Mesendoderm (in vitro differentiated cells): ENCODE results near the gene FCMR.
"Not testable (repeated sequence)": the region's sequence is repeated elsewhere in the genome, so short reads cannot be mapped to it uniquely, and the experiment has no call there.

ENCODE experiments used
- DNase-seq: peaks from one replicate; pipeline ENCODE4 v3.0.0; 2013
- H2AK5ac ChIP-seq: 2 replicates; pipeline ENCODE4 v1.6.1; 2013; ENCODE audit warnings: low read length, inconsistent platforms
- H2BK120ac ChIP-seq: 2 replicates; pipeline ENCODE4 v1.6.1; 2013; ENCODE audit warnings: low read depth, mild to moderate bottlenecking, low read length, moderate library complexity, mixed read lengths
- H2BK15ac ChIP-seq: replicated peaks from 2 replicates; pipeline ENCODE4 v1.6.1; 2013; ENCODE audit warnings: low read depth, mild to moderate bottlenecking, moderate library complexity
- H2BK5ac ChIP-seq: 2 replicates; pipeline ENCODE4 v1.6.1; 2013; ENCODE audit warnings: low read length, inconsistent platforms
- H3K18ac ChIP-seq: 2 replicates; pipeline ENCODE4 v1.6.1; 2013; ENCODE audit warnings: mild to moderate bottlenecking, low read length, mixed read lengths
- H3K23ac ChIP-seq: one replicate; pipeline ENCODE4 v1.6.1; 2013; ENCODE audit warnings: low read length
- H3K27ac ChIP-seq: 2 replicates; pipeline ENCODE4 v1.5.1; 2013; ENCODE audit warnings: low read depth, mild to moderate bottlenecking, inconsistent platforms, low read length, moderate library complexity
- H3K27me3 ChIP-seq: 2 replicates; pipeline ENCODE4 v1.6.1; 2013; ENCODE audit warnings: low read length, control low read depth, mild to moderate bottlenecking, inconsistent platforms; ENCODE audit not compliant: insufficient read depth, poor library complexity
- H3K36me3 ChIP-seq: 2 replicates; pipeline ENCODE4 v1.6.1; 2013; ENCODE audit warnings: low read length, inconsistent platforms; ENCODE audit not compliant: control insufficient read depth, insufficient read depth
- H3K4ac ChIP-seq: one replicate; pipeline ENCODE4 v1.6.1; 2013; ENCODE audit warnings: low read depth, mild to moderate bottlenecking, low read length, moderate library complexity
- H3K4me1 ChIP-seq: 2 replicates; pipeline ENCODE4 v1.6.1; 2013; ENCODE audit warnings: low read depth, low read length, inconsistent platforms; ENCODE audit not compliant: control insufficient read depth
- H3K4me2 ChIP-seq: 2 replicates; pipeline ENCODE4 v1.6.1; 2013; ENCODE audit warnings: low read length
- H3K4me3 ChIP-seq: 2 replicates; pipeline ENCODE4 v1.5.1; 2013; ENCODE audit warnings: mild to moderate bottlenecking, low read length
- H3K56ac ChIP-seq: one replicate; pipeline ENCODE4 v1.6.1; 2013; ENCODE audit warnings: low read length
- H3K79me1 ChIP-seq: 2 replicates; pipeline ENCODE4 v1.6.1; 2013; ENCODE audit warnings: low read length, inconsistent platforms
- H3K79me2 ChIP-seq: 2 replicates; pipeline ENCODE4 v1.6.1; 2013; ENCODE audit warnings: mild to moderate bottlenecking, low read length; ENCODE audit not compliant: control insufficient read depth, insufficient read depth
- H3K9ac ChIP-seq: 2 replicates; pipeline ENCODE4 v1.6.1; 2013; ENCODE audit warnings: low read length, inconsistent platforms
- H4K5ac ChIP-seq: one replicate; pipeline ENCODE4 v1.6.1; 2013; ENCODE audit warnings: low read length
- H4K8ac ChIP-seq: one replicate; pipeline ENCODE4 v1.6.1; 2013; ENCODE audit warnings: low read depth, mild to moderate bottlenecking, control low read depth, low read length, moderate library complexity
- WGBS: extraction: QIAGEN DNeasy Blood & Tissue Kit; methylation state at CpG from one replicate; pipeline ENCODE4 v1.1.7; 2013; ENCODE audit warnings: low lambda C conversion rate, missing lambda C conversion rate; ENCODE audit not compliant: insufficient coverage; ENCODE audit errors: extremely low coverage; 5-methylcytosine and 5-hydroxymethylcytosine counted together

FCMR gene

DNA sequence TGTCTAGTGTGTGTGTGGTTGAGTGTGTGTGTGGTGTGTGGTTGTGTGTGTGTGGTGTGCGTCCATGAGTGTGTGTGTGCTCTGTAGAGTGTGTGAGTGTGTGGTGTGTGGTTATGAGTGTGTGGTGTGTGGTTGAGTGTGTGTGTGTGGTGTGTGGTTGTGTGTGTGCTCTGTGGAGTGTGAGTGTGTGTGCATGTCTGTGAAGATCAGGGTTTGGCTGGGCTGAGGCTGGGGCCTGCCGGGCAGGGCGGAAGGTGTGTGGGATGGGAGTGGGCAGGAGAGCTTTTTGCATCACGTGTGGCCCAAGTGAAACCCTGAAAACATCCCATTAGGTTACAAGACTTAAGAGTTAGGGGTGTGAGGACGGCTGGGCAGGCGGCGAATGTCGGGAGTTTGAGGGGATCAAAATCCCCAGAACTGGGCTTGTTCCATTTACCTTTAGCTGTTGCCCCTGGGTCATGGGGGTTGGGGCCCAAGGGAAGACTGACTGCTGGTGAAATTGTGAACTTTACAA is 2.9 kb upstream of the FCMR start:
- H3K79me2 ChIP-seq = no peaks in the 10 kb centered on the region
- H2BK120ac ChIP-seq = no peak overlapping the region
- DNase-seq = no peak
- WGBS = no CpG with 5 or more reads among the region's 8 CpGs
- no peaks in the 10 kb centered on the region for H3K36me3 ChIP-seq
- no peaks in the 10 kb centered on the region for H3K4me1 ChIP-seq
- H2AK5ac ChIP-seq = no peak overlapping the region
- H3K4me3 ChIP-seq = no peak overlapping the region
- H3K79me1 ChIP-seq = no peaks in the 10 kb centered on the region
- H2BK15ac ChIP-seq = no peak overlapping the region
- H4K8ac ChIP-seq = no peak overlapping the region
- H3K18ac ChIP-seq = no peak overlapping the region
- no peak overlapping the region for H3K27ac ChIP-seq
- no peak overlapping the region for H2BK5ac ChIP-seq
- H3K27me3 ChIP-seq = no peaks in the 10 kb centered on the region
- no peak overlapping the region for H3K4ac ChIP-seq
- H3K4me2 ChIP-seq = no peak overlapping the region
- no peak overlapping the region for H3K9ac ChIP-seq
- no peak overlapping the region for H3K23ac ChIP-seq
- H3K56ac ChIP-seq = no peak overlapping the region
- H4K5ac ChIP-seq = no peak overlapping the region

DNA sequence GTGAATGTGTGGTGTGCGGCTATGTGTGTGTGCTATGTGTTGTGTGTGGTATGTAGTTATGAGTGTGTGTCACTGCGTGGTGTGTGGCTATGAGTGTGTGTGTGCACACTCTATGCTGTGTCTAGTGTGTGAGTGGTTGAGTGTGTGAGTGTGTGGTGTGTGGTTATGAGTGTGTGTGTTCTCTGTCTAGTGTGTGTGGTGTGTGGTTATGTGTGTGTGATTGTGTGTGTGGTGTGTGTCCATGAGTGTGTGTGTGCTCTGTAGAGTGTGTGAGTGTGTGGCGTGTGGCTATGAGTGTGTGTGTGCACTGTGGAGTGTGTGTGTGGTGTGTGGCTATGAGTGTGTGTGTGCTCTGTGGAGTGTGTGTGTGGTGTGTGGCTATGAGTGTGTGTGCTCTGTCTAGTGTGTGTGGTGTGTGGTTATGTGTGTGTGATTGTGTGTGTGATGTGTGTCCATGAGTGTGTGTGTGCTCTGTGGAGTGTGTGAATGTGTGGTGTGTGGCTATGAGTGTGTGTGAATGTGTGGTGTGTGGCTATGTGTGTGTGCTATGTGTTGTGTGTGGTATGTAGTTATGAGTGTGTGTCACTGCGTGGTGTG is 2.3 kb upstream of the FCMR start:
- H2BK5ac ChIP-seq, H4K5ac ChIP-seq, H3K4me2 ChIP-seq, H2BK15ac ChIP-seq, DNase-seq, H3K27me3 ChIP-seq, H3K36me3 ChIP-seq, H3K79me1 ChIP-seq, H2AK5ac ChIP-seq, H3K4me1 ChIP-seq, H3K56ac ChIP-seq, H3K4ac ChIP-seq, H3K27ac ChIP-seq, H4K8ac ChIP-seq, H3K23ac ChIP-seq, H2BK120ac ChIP-seq, H3K18ac ChIP-seq, H3K9ac ChIP-seq, H3K4me3 ChIP-seq, H3K79me2 ChIP-seq: not testable (repeated sequence)
- 100% methylated on average over 1 of the region's 4 CpGs for WGBS

DNA sequence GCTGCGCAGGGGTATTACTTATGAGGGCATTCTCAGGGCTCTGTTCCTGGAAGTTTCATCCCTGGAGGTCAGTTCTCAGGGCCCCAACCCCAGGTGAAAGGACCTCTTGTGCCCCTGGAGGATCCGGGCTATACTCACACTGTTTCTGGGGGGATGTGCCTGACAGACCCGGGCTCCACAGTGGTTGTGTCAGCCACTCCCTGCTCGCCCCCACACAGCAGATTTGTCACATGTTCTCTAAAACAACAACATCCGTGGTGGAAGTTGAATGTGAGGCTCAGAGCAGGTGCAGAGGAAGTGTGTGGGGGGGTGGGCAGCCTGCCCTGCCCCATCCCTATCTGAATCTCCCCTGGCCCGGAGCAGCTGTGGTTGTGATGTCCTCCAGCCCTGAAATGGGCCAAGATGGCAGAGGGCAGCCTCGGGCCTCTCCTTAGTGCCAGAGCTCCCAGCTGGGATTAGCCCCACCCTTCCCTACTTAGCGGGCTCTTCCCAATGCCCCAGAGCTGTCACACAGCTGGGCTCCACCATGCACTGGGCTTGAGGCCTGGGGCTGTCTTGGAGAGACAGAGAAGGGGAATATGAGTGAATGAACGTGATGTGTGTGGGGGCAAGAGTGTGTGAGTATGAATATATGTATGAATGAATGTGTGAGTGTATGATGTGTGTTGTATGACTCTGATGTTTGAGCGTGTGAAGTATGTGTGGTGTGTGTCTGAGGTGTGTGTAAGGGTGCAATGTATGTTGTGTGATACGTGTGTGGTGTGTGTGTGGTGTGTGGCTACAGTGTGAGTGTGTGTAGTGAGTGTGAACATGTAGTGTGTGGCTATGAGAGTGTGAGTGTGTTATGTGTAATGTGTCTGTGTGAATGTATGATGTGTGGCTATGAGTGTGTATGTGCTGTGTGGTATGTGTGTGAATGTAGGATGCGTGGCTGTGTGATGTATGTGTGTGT is 1.5 kb upstream of the FCMR start:
- Histone ChIP-seq H3K9ac (no peak overlapping the region), H3K27me3 (no peaks in the 10 kb centered on the region), H3K4ac (no peak overlapping the region), H3K23ac (no peak overlapping the region), H3K79me2 (no peaks in the 10 kb centered on the region), H2BK120ac (no peak overlapping the region), H3K18ac (no peak overlapping the region), H3K4me2 (no peak overlapping the region), H3K27ac (no peak overlapping the region), H2BK15ac (no peak overlapping the region), H3K4me3 (no peak overlapping the region), H3K36me3 (no peaks in the 10 kb centered on the region), H3K56ac (no peak overlapping the region), H4K5ac (no peak overlapping the region), H4K8ac (no peak overlapping the region), H2AK5ac (no peak overlapping the region), H3K4me1 (no peaks in the 10 kb centered on the region), H3K79me1 (no peaks in the 10 kb centered on the region), H2BK5ac (no peak overlapping the region)
- no peak for DNase-seq
- WGBS = 100% methylated on average over 4 of the region's 12 CpGs

DNA sequence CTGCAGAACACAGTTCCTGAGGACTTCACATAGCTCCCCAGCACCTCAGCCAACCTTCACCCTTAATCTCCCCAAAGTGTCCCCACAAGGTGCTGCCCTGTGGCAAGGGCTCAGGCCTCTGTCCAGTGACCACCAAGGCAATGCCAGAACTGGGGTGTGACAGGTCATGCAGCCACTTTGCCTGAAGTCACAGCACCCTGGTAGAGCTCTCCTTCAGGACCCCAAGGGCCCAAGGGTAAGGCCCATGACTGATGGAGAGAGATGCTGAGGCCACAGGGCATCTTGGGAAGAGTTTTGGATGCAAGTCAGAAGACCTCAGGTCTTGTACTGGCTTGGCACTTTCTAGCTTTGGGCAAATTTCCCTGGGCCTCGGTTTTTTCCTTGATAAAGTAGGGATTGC is 783 bp upstream of the FCMR start:
- no peaks in the 10 kb centered on the region for H3K79me1 ChIP-seq
- no CpG with 5 or more reads among the region's 1 CpG for WGBS
- H2BK5ac ChIP-seq = no peak overlapping the region

DNA sequence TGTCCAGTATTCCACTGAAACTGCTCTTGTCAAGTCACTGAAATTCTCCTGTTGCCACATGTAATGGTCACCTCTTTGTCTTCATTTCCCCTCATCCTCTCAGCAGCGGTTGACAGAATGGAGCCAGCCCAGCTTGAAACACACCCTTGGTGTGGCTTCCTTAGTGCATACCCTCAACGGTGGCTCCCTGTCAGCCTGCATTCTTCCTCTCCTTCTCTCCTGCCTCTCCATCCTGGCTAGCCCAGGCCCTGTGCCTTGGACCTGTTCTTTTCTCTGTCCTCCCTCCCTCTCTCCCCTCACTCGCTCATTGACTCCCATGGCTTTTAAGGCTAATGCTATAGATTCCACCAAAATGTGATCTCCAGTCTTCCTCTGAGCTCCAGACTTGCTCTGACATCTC is 3.7 kb downstream of the FCMR start:
- no peak for DNase-seq
- Histone ChIP-seq H2BK15ac (no peak overlapping the region), H3K4ac (no peak overlapping the region)

More for the DNA sequence above, 783 bp upstream of the FCMR start:
- H3K23ac ChIP-seq = no peak overlapping the region
- H3K36me3 ChIP-seq = no peaks in the 10 kb centered on the region
- no peak overlapping the region for H3K4me2 ChIP-seq
- no peak overlapping the region for H3K4ac ChIP-seq
- no peak overlapping the region for H3K4me3 ChIP-seq
- H2BK15ac ChIP-seq = no peak overlapping the region
- no peaks in the 10 kb centered on the region for H3K79me2 ChIP-seq
- no peak overlapping the region for H3K56ac ChIP-seq
- no peak overlapping the region for H3K27ac ChIP-seq
- H3K9ac ChIP-seq = no peak overlapping the region
- H3K4me1 ChIP-seq = no peaks in the 10 kb centered on the region
- H4K5ac ChIP-seq = no peak overlapping the region
- H2AK5ac ChIP-seq = no peak overlapping the region
- H4K8ac ChIP-seq = no peak overlapping the region
- H3K27me3 ChIP-seq = no peaks in the 10 kb centered on the region
- DNase-seq = no peak
- no peak overlapping the region for H3K18ac ChIP-seq
- no peak overlapping the region for H2BK120ac ChIP-seq

More for the DNA sequence above, 3.7 kb downstream of the FCMR start:
- Histone ChIP-seq H4K5ac (no peak overlapping the region), H2AK5ac (no peak overlapping the region), H3K36me3 (no peaks in the 10 kb centered on the region), H4K8ac (no peak overlapping the region), H3K27ac (no peak overlapping the region), H3K4me1 (no peaks in the 10 kb centered on the region), H3K23ac (no peak overlapping the region), H3K27me3 (no peaks in the 10 kb centered on the region), H3K79me2 (no peaks in the 10 kb centered on the region), H3K4me3 (no peak overlapping the region), H3K18ac (no peak overlapping the region), H3K9ac (no peak overlapping the region), H2BK120ac (no peak overlapping the region), H3K4me2 (no peak overlapping the region), H3K56ac (no peak overlapping the region), H2BK5ac (no peak overlapping the region), H3K79me1 (no peaks in the 10 kb centered on the region)
- WGBS = no CpG with 5 or more reads among the region's 3 CpGs
